ENCODE measurements around the gene AMPD3. TPM values are rescaled to one million over a fixed set of nuclear protein-coding genes. Genes with fewer than 3 reads are reported as not detected.

The AMPD3 gene
- total RNA-seq, 2 experiments from 2014 or later, result 8.8 to 13.4 TPM

GRCh38 chr11:10515418-10515817, 60.4 kb downstream of the AMPD3 start:
- CTCF ChIA-PET, result interaction anchor here (1.6 kb wide), 1 partner anchor 139 kb away, joined by 6 read pairs; no protein-coding TSS in a partner anchor
- no peak overlapping the region for H3K4me3 Mint-ChIP-seq
- no peak for DNase-seq
- H3K36me3 Mint-ChIP-seq, result peaks cover 2% of the 10 kb centered on the region
- H3K9me3 Mint-ChIP-seq (ENCODE audit: low read depth), result no peaks in the 10 kb centered on the region
- H3K27ac Mint-ChIP-seq, result no peak overlapping the region
- ATAC-seq, result no peak
- H3K4me1 Mint-ChIP-seq, result peaks cover 9% of the 10 kb centered on the region
- no peaks in the 10 kb centered on the region for H3K27me3 Mint-ChIP-seq

- Mint-ChIP-seq H3K9me3 (ENCODE audit: low read depth) (no peaks in the 10 kb centered on the region), H3K36me3 (peaks cover 5% of the 10 kb centered on the region), H3K4me1 (peaks cover 1% of the 10 kb centered on the region), H3K27ac (no peak overlapping the region), H3K4me3 (no peak overlapping the region), H3K27me3 (no peaks in the 10 kb centered on the region)
- ATAC-seq, result no peak
- no peak for DNase-seq
- CTCF ChIA-PET, result interaction anchor here (1.8 kb wide), 1 partner anchor 23 kb away, joined by 7 read pairs; the partner anchor contains the start of gene RNF141
Observed at GRCh38 chr11:10518123-10518522, 63.1 kb downstream of the AMPD3 start.

GRCh38 chr11:10518891-10519290, 63.8 kb downstream of the AMPD3 start:
- Mint-ChIP-seq H3K4me3 (no peak overlapping the region), H3K9me3 (ENCODE audit: low read depth) (no peaks in the 10 kb centered on the region), H3K27me3 (no peaks in the 10 kb centered on the region), H3K27ac (no peak overlapping the region), H3K36me3 (peaks cover 7% of the 10 kb centered on the region), H3K4me1 (no peaks in the 10 kb centered on the region)
- DNase-seq (no peak), ATAC-seq (no peak)
- CTCF ChIA-PET, result no interaction called here

GRCh38 chr11:10519630-10520029, 64.6 kb downstream of the AMPD3 start:
- Mint-ChIP-seq H3K27ac (no peak overlapping the region), H3K4me3 (no peak overlapping the region), H3K27me3 (no peaks in the 10 kb centered on the region), H3K9me3 (ENCODE audit: low read depth) (no peaks in the 10 kb centered on the region), H3K36me3 (peaks cover 7% of the 10 kb centered on the region), H3K4me1 (no peaks in the 10 kb centered on the region)
- DNase-seq (no peak), ATAC-seq (no peak)
- CTCF ChIA-PET, result interaction anchor here (0.9 kb wide), 1 partner anchor 9 kb away, joined by 3 read pairs; no protein-coding TSS in a partner anchor

GRCh38 chr11:10520562-10520961, 65.5 kb downstream of the AMPD3 start:
- no peaks in the 10 kb centered on the region for H3K27me3 Mint-ChIP-seq
- CTCF ChIA-PET, result interaction anchor here (0.6 to 1.9 kb wide), 3 partner anchors 8 to 112 kb away, joined by 3 to 16 read pairs (median 3); partner anchors contain the start of gene RNF141
- no peaks in the 10 kb centered on the region for H3K4me1 Mint-ChIP-seq
- no peak overlapping the region for H3K27ac Mint-ChIP-seq
- no peak for DNase-seq
- H3K4me3 Mint-ChIP-seq, result no peak overlapping the region
- peaks cover 9% of the 10 kb centered on the region for H3K36me3 Mint-ChIP-seq
- no peaks in the 10 kb centered on the region for H3K9me3 Mint-ChIP-seq (ENCODE audit: low read depth)
- no peak for ATAC-seq

- H3K27me3 Mint-ChIP-seq, result no peaks in the 10 kb centered on the region
- CTCF ChIA-PET, result interaction anchor here (1.9 kb wide), 1 partner anchor 19 kb away, joined by 16 read pairs; the partner anchor contains the start of gene RNF141
Observed at GRCh38 chr11:10522276-10522675, 67.2 kb downstream of the AMPD3 start.

GRCh38 chr11:10522921-10523320, 67.9 kb downstream of the AMPD3 start:
- CTCF ChIA-PET, result interaction anchor here (0.6 to 1.6 kb wide), 2 partner anchors 18 to 1074 kb away, joined by 5 to 6 read pairs; partner anchors contain the start of gene RNF141
- Mint-ChIP-seq H3K4me3 (no peak overlapping the region), H3K36me3 (peaks cover 12% of the 10 kb centered on the region), H3K27me3 (no peaks in the 10 kb centered on the region), H3K27ac (no peak overlapping the region), H3K9me3 (ENCODE audit: low read depth) (no peaks in the 10 kb centered on the region), H3K4me1 (peaks cover 14% of the 10 kb centered on the region)
- DNase-seq (no peak), ATAC-seq (no peak)

More at GRCh38 chr11:10522276-10522675, 67.2 kb downstream of the AMPD3 start:
- peaks cover 9% of the 10 kb centered on the region for H3K4me1 Mint-ChIP-seq
- peaks cover 11% of the 10 kb centered on the region for H3K36me3 Mint-ChIP-seq
- no peaks in the 10 kb centered on the region for H3K9me3 Mint-ChIP-seq (ENCODE audit: low read depth)
- no peak overlapping the region for H3K27ac Mint-ChIP-seq
- ATAC-seq (no peak), DNase-seq (no peak)
- no peak overlapping the region for H3K4me3 Mint-ChIP-seq

GRCh38 chr11:10524471-10524870, 69.4 kb downstream of the AMPD3 start:
- H3K4me3 Mint-ChIP-seq, result no peak overlapping the region
- H3K36me3 Mint-ChIP-seq, result peaks cover 14% of the 10 kb centered on the region
- ATAC-seq (no peak), DNase-seq (no peak)
- H3K27ac Mint-ChIP-seq, result no peak overlapping the region
- no peaks in the 10 kb centered on the region for H3K27me3 Mint-ChIP-seq
- H3K4me1 Mint-ChIP-seq, result peaks cover 14% of the 10 kb centered on the region
- H3K9me3 Mint-ChIP-seq (ENCODE audit: low read depth), result no peaks in the 10 kb centered on the region
- CTCF ChIA-PET, result no interaction called here

- DNase-seq, result no peak
- CTCF ChIA-PET, result interaction anchor here (0.7 to 1.5 kb wide), 2 partner anchors 14 to 209 kb away, joined by 3 to 8 read pairs; partner anchors contain the start of gene RNF141
- H3K4me1 Mint-ChIP-seq, result peaks cover 14% of the 10 kb centered on the region
Observed at GRCh38 chr11:10526974-10527918, 72.2 kb downstream of the AMPD3 start.

GRCh38 chr11:10528121-10528520, 73.1 kb downstream of the AMPD3 start:
- Mint-ChIP-seq H3K27ac (no peak overlapping the region), H3K4me1 (peaks cover 14% of the 10 kb centered on the region), H3K4me3 (no peak overlapping the region), H3K27me3 (no peaks in the 10 kb centered on the region), H3K9me3 (ENCODE audit: low read depth) (no peaks in the 10 kb centered on the region), H3K36me3 (peaks cover 12% of the 10 kb centered on the region)
- CTCF ChIA-PET, result interaction anchor here (0.7 to 1.5 kb wide), 3 partner anchors 13 to 208 kb away, joined by 3 to 8 read pairs (median 3); partner anchors contain the start of gene RNF141
- no peak for ATAC-seq
- no peak for DNase-seq

More at GRCh38 chr11:10526974-10527918, 72.2 kb downstream of the AMPD3 start:
- no peak overlapping the region for H3K27ac Mint-ChIP-seq
- H3K9me3 Mint-ChIP-seq (ENCODE audit: low read depth), result no peaks in the 10 kb centered on the region
- ATAC-seq, result peak; percentile 61
- peaks cover 12% of the 10 kb centered on the region for H3K36me3 Mint-ChIP-seq
- no peak overlapping the region for H3K4me3 Mint-ChIP-seq
- no peaks in the 10 kb centered on the region for H3K27me3 Mint-ChIP-seq

GRCh38 chr11:10529279-10529678, 74.2 kb downstream of the AMPD3 start:
- DNase-seq (no peak), ATAC-seq (no peak)
- H3K27me3 Mint-ChIP-seq, result no peaks in the 10 kb centered on the region
- CTCF ChIA-PET, result interaction anchor here (0.8 to 1.5 kb wide), 2 partner anchors 9 to 12 kb away, joined by 3 to 8 read pairs; partner anchors contain the start of gene RNF141
- H3K4me3 Mint-ChIP-seq, result no peak overlapping the region
- H3K27ac Mint-ChIP-seq, result no peak overlapping the region
- H3K4me1 Mint-ChIP-seq, result peaks cover 14% of the 10 kb centered on the region
- peaks cover 10% of the 10 kb centered on the region for H3K36me3 Mint-ChIP-seq
- no peaks in the 10 kb centered on the region for H3K9me3 Mint-ChIP-seq (ENCODE audit: low read depth)

- Mint-ChIP-seq H3K36me3 (peaks cover 2% of the 10 kb centered on the region), H3K4me1 (peaks cover 10% of the 10 kb centered on the region), H3K27me3 (no peaks in the 10 kb centered on the region), H3K4me3 (no peak overlapping the region), H3K27ac (no peak overlapping the region), H3K9me3 (ENCODE audit: low read depth) (no peaks in the 10 kb centered on the region)
- DNase-seq, result no peak
- no peak for ATAC-seq
- CTCF ChIA-PET, result interaction anchor here (1.9 to 3.0 kb wide), 2 partner anchors 9 to 73 kb away, joined by 4 to 26 read pairs; partner anchors contain the start of gene RNF141
Observed at GRCh38 chr11:10532526-10532925, 77.5 kb downstream of the AMPD3 start.

- ATAC-seq, result no peak
- no peak for DNase-seq
- H3K4me3 Mint-ChIP-seq, result no peak overlapping the region
- no peaks in the 10 kb centered on the region for H3K27me3 Mint-ChIP-seq
- CTCF ChIA-PET, result interaction anchor here (1.9 kb wide), 1 partner anchor 74 kb away, joined by 4 read pairs; no protein-coding TSS in a partner anchor
- peaks cover 2% of the 10 kb centered on the region for H3K36me3 Mint-ChIP-seq
- H3K4me1 Mint-ChIP-seq, result peaks cover 8% of the 10 kb centered on the region
- no peak overlapping the region for H3K27ac Mint-ChIP-seq
- H3K9me3 Mint-ChIP-seq (ENCODE audit: low read depth), result no peaks in the 10 kb centered on the region
Observed at GRCh38 chr11:10533323-10533722, 78.3 kb downstream of the AMPD3 start.

Measured in activated CD8-positive, alpha-beta memory T cell treated with anti-CD3 and anti-CD28 coated beads, Interleukin-2, amount 10 ng/mL, durations not matched to agents 7 days and 5 days (primary cell).